Measurements from ENCODE around the gene CDC42.

- TF ChIP-seq CTCF (conservative IDR thresholded peaks at IDR 0.05 in 1 of 2, IDR thresholded peaks at IDR 0.05 in 1 of 2; ENCODE audit: low read depth in 1 of 2, low read length in 2 of 2) (no peak), EZH2 (IDR thresholded peaks at IDR 0.05; ENCODE audit: low read length, missing control alignments) (no peak)
Measured at GRCh38 chr1:22100168-22100567, 47.7 kb downstream of the CDC42 start.
